SK-N-SH treated with all-trans-retinoic acid at 6 μM for 48 hours (cell line): ENCODE results near the gene GPC6.

ENCODE experiments used
- ARNTL ChIP-seq: fragments of 450-650 bp; formaldehyde crosslinking; IDR thresholded peaks from 2 replicates; pipeline ENCODE4 v1.5.0; 2020; ENCODE audit warnings: low read depth, mild to moderate bottlenecking, moderate library complexity, borderline replicate concordance
- PPARA ChIP-seq: fragments of 250-450 bp; sonication (Bioruptor Pico); IDR thresholded peaks from 2 replicates; pipeline ENCODE4 v1.5.0; 2020; ENCODE audit warnings: mild to moderate bottlenecking, borderline replicate concordance
- TCF4 ChIP-seq: fragments of 250-450 bp; sonication (Bioruptor Pico); IDR thresholded peaks from 2 replicates; pipeline ENCODE4 v1.8.0; 2021; ENCODE audit warnings: mild to moderate bottlenecking, moderate library complexity, borderline replicate concordance
- ZFP3 ChIP-seq: fragments of 250-450 bp; sonication (Bioruptor Pico); IDR thresholded peaks from 2 replicates; pipeline ENCODE4 v1.5.0; 2020; ENCODE audit warnings: mild to moderate bottlenecking, moderate library complexity

DNA sequence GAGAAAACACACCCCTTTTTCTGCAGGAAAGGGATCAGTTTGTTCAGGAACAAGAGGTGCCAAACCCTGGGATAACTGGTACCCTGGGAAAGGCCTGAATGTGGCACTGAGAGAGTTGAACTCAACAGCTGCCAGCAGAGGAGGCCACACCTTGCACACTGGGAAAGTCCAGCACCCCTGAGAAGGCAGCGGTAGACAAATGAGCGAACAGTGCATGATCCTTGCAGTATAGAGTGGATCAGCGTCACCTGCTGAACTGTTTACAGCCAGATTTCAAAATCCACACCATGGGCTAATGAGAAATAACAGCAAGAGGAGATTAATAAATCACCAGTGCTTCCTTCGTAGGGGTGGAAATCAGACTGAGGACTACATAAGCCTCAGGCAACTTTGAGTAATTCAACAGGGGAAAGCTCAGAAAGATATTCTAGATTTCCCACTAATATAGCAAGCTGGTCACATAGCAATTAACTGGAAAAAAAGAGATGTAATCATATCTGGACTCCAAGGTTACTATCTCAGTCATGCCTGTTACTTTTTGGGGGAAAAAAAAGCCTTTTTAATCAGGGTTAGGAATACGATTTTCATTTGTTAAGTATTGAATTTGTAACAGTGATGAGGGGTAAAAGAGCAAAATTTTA, 1200.8 kb downstream of the GPC6 start:
- no peak for TF ChIP-seq TCF4 (CRISPR knock-in tag)
- no peak for TF ChIP-seq PPARA (CRISPR knock-in tag)
- no peak for TF ChIP-seq ZFP3 (CRISPR knock-in tag)
- no peak for TF ChIP-seq ARNTL (CRISPR knock-in tag)
